Smooth muscle cell of trachea (primary cell): Measurements from ENCODE around the gene RNASE4. TPM values are rescaled to one million over a fixed set of nuclear protein-coding genes. Genes with fewer than 3 reads are reported as not detected.

Experiments used
- total RNA-seq: library from RNA; depleted of rRNA; stranded (reverse); fragments of >200 nt; gene quantifications from 2 replicates; pipeline ENCODE4 v1.2.1, GENCODE V29; 2014

The RNASE4 gene
- total RNA-seq: 26.6 and 29.3 TPM in 2 replicates

GRCh38 chr14:20683891-20684661, at the start of gene RNASE4:
RNASE4 (plus strand) TSS chr14:20684560; CDS start chr14:20699372, 14,812 bp downstream.

GRCh38 chr14:20641591-20641990, 42.8 kb upstream of the RNASE4 start, which contains the start of gene OR6S1:
OR6S1 (minus strand) TSS chr14:20641691; CDS start chr14:20641691, 0 bp downstream.

DNA sequence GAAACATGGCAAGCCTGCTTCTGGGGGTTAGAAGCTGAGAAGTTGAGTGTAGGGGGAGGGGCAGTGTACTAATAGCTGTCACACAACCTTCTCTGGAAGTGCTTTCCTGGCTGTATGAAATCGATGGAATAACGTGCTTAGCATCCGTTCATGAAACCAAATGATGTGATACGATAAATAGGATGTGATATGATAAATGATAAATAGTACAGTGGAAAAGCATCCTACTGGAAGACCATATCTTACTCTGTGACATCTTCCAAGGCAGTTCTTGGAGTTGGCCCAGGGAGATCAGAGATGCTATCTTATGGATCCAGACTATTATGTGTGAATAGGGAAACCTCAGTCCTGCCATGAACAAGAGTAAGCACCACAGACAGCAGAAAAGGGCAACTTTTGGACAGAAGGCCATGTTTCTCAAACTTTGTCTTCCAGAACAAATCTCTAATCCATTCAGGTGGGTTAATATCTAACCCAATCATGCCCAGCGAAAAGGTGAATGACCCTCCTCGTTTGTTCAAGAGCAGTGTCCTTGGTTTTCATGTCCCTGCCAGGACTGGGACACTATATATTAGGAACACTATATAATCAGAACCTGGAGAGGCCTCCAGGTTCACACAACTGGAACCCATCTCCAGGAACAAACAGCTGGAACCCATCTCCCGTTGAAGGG, 3.9 kb downstream of the RNASE4 start, which contains the start of gene ANG:
ANG (plus strand) TSS at position 598 of the 673 bp plus-strand sequence. CDS start 4,801 bp downstream, outside the sequence.

GRCh38 chr14:20745571-20746358, 61.4 kb downstream of the RNASE4 start, which contains the start of gene EDDM3A:
EDDM3A (plus strand) TSS chr14:20745887; CDS start chr14:20747581, 1,694 bp downstream.

Other genes starting within 250 kb of the RNASE4 start
- 0.17 and 0.29 TPM in 2 replicates for gene KLHL33, start 248.4 kb upstream of the RNASE4 start, total RNA-seq
- 35.1 and 36.7 TPM in 2 replicates for gene OSGEP, start 229.7 kb upstream of the RNASE4 start, total RNA-seq
- gene APEX1, start 229.3 kb upstream of the RNASE4 start, total RNA-seq: 67.1 and 92.5 TPM in 2 replicates
- gene PIP4P1, start 223.1 kb upstream of the RNASE4 start, total RNA-seq: 26.5 and 29.4 TPM in 2 replicates
- 13.4 and 24.1 TPM in 2 replicates for gene PNP, start 215.2 kb upstream of the RNASE4 start, total RNA-seq
- 0.15 TPM in 1 of 2 replicates, not detected in the other for gene RNASE10, start 179.0 kb upstream of the RNASE4 start, total RNA-seq
- gene RNASE9, start 123.5 kb upstream of the RNASE4 start, total RNA-seq: not detected in 2 replicates
- gene RNASE11, start 96.6 kb upstream of the RNASE4 start, total RNA-seq: not detected in 2 replicates
- gene RNASE12, start 93.2 kb upstream of the RNASE4 start, total RNA-seq: not detected in 2 replicates
- gene OR6S1, start 42.9 kb upstream of the RNASE4 start, total RNA-seq: not detected in 2 replicates
- 6.7 and 7.3 TPM in 2 replicates for gene ANG, start 4.2 kb downstream of the RNASE4 start, total RNA-seq
- gene EDDM3A, start 61.3 kb downstream of the RNASE4 start, total RNA-seq: not detected in 2 replicates
- not detected in 2 replicates for gene EDDM3B, start 83.8 kb downstream of the RNASE4 start, total RNA-seq
- gene RNASE6, start 96.7 kb downstream of the RNASE4 start, total RNA-seq: not detected in 2 replicates
- not detected in 2 replicates for gene RNASE1, start 118.3 kb downstream of the RNASE4 start, total RNA-seq
- not detected in 2 replicates for gene RNASE3, start 206.8 kb downstream of the RNASE4 start, total RNA-seq